Suprapubic skin (tissue), 4 donors: ENCODE data around the gene MYO7A. TPM values are rescaled to one million over a fixed set of nuclear protein-coding genes. Genes with fewer than 3 reads are reported as not detected.

ENCODE experiments used
- DNase-seq, 2 donors: peaks; one replicate each; pipeline ENCODE4 v3.0.0-alpha.2; 2019; ENCODE audit warnings: low spot score in 2 of 2
- H3K27ac ChIP-seq: fragments of 200-600 bp; sonication (generic); one replicate; pipeline ENCODE4 v1.5.1; 2019
- H3K27me3 ChIP-seq: fragments of 200-600 bp; sonication (generic); one replicate; pipeline ENCODE4 v1.5.1; 2019
- H3K36me3 ChIP-seq: fragments of 200-600 bp; sonication (generic); one replicate; pipeline ENCODE4 v1.5.1; 2019
- H3K4me1 ChIP-seq: fragments of 200-600 bp; sonication (generic); one replicate; pipeline ENCODE4 v1.5.1; 2019
- H3K4me3 ChIP-seq: fragments of 200-600 bp; sonication (generic); one replicate; pipeline ENCODE4 v1.5.1; 2019; ENCODE audit warnings: mild to moderate bottlenecking
- H3K9me3 ChIP-seq: fragments of 200-600 bp; sonication (generic); one replicate; pipeline ENCODE4 v1.5.1; 2019
- CTCF ChIP-seq, 2 donors: fragments of 200-600 bp in 1 of 2; fragments of 450-650 bp in 1 of 2; sonication (generic) in 1 of 2; IDR thresholded peaks; one replicate each; pipeline ENCODE4 v1.5.1; 2016 to 2019; ENCODE audit warnings: antibody characterized with exemption in 2 of 2, mild to moderate bottlenecking in 1 of 2, moderate library complexity in 1 of 2
- EP300 ChIP-seq: sonication (generic); formaldehyde crosslinking; IDR thresholded peaks from one replicate; pipeline ENCODE4 v1.6.1; 2017; ENCODE audit warnings: antibody characterized with exemption
- POLR2A ChIP-seq, 2 donors: fragments of 450-650 bp; IDR thresholded peaks; one replicate each; pipeline ENCODE4 v1.6.1; 2017; ENCODE audit warnings: antibody characterized with exemption in 2 of 2, mild to moderate bottlenecking in 2 of 2, moderate library complexity in 2 of 2
- POLR2AphosphoS5 ChIP-seq, 3 donors: sonication (generic); formaldehyde crosslinking; IDR thresholded peaks; one replicate each; pipeline ENCODE4 v1.6.1; 2017; ENCODE audit warnings: antibody characterized with exemption in 3 of 3
- WGBS: methylation state at CpG from one replicate; pipeline ENCODE4 v1.1.5; 2018; 5-methylcytosine and 5-hydroxymethylcytosine counted together
- total RNA-seq, 4 donors: library from RNA; depleted of rRNA; stranded (reverse); fragments of >200 nt; gene quantifications; one replicate each; pipeline ENCODE4 v1.1.0, GENCODE V29; 2016

MYO7A gene
- total RNA-seq, 4 donors from 2014 or later = 0.34 to 2.4 (median 2.0) TPM

DNA sequence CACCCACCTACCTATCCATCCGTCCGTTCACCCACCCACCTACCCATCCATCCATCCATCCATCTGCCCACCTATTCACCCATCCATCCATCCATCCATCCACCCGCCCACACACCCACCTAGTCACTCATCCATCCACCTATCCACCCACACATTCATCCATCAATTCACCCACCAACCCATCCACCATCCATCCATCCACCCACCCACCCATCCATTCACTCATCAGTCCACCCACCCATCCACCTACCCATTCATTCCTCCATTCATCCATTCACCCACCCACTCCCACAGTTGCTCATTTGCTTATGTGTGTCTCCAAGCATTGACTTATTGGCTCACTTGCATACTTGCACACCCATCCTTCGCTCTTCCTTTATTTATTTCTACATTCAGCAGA, 50.1 kb downstream of the MYO7A start:
- no peaks in the 10 kb centered on the region for H3K9me3 ChIP-seq
- H3K4me1 ChIP-seq = no peaks in the 10 kb centered on the region
- DNase-seq = no peak
- 90% methylated on average over 4 of the region's 4 CpGs for WGBS
- TF ChIP-seq POLR2AphosphoS5 (IDR thresholded peaks at IDR 0.05) (no peak), POLR2A (IDR thresholded peaks at IDR 0.05) (no peak), EP300 (no peak), CTCF (IDR thresholded peaks at IDR 0.05) (no peak)
- no peaks in the 10 kb centered on the region for H3K27me3 ChIP-seq
- no peaks in the 10 kb centered on the region for H3K36me3 ChIP-seq
- H3K27ac ChIP-seq = no peak overlapping the region
- H3K4me3 ChIP-seq = no peak overlapping the region

DNA sequence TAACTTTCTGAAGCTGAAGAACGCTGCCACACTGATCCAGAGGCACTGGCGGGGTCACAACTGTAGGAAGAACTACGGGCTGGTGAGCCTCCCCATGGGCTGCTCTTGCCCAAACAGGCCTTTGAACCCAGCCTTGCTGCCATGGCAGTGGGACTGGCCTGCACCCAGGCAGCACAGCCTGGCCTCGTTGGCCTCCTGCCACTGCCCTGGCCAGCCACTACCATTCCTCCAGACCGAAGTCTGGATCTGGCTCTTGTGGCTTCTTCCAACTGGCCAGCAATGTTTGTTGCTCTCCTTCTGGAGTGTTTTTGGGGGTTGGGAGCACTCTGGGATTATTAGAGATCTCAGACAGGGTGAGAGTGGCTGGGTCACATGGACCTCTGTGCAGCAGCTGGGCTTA, 51.0 kb downstream of the MYO7A start:
- H3K4me3 ChIP-seq = no peak overlapping the region
- DNase-seq = no peak
- TF ChIP-seq POLR2AphosphoS5 (IDR thresholded peaks at IDR 0.05) (no peak), POLR2A (IDR thresholded peaks at IDR 0.05) (no peak), CTCF (IDR thresholded peaks at IDR 0.05) (no peak)
- no peaks in the 10 kb centered on the region for H3K27me3 ChIP-seq
- H3K9me3 ChIP-seq = no peaks in the 10 kb centered on the region
- no peaks in the 10 kb centered on the region for H3K4me1 ChIP-seq
- 90% methylated on average over 3 of the region's 5 CpGs for WGBS
- H3K27ac ChIP-seq = no peak overlapping the region
- H3K36me3 ChIP-seq = no peaks in the 10 kb centered on the region

DNA sequence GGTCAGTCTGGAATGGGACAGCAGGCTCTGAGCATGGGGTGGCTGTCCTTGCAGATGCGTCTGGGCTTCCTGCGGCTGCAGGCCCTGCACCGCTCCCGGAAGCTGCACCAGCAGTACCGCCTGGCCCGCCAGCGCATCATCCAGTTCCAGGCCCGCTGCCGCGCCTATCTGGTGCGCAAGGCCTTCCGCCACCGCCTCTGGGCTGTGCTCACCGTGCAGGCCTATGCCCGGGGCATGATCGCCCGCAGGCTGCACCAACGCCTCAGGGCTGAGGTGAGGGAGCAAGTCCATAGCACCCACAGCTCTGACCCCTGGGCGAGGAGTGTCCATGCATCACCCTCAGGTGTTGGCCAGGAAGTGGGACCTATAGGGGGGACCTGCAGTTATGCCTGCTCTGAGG, 51.6 kb downstream of the MYO7A start:
- no peaks in the 10 kb centered on the region for H3K36me3 ChIP-seq
- 100% methylated on average over 4 of the region's 19 CpGs for WGBS
- no peak overlapping the region for H3K4me3 ChIP-seq
- TF ChIP-seq POLR2AphosphoS5 (IDR thresholded peaks at IDR 0.05) (no peak), EP300 (no peak), POLR2A (IDR thresholded peaks at IDR 0.05) (no peak), CTCF (IDR thresholded peaks at IDR 0.05) (no peak)
- no peak overlapping the region for H3K27ac ChIP-seq
- no peaks in the 10 kb centered on the region for H3K9me3 ChIP-seq
- no peaks in the 10 kb centered on the region for H3K4me1 ChIP-seq
- DNase-seq = no peak
- no peaks in the 10 kb centered on the region for H3K27me3 ChIP-seq

GRCh38 chr11:77180346-77180745, 52.3 kb downstream of the MYO7A start:
- no peak overlapping the region for H3K27ac ChIP-seq
- TF ChIP-seq POLR2A (IDR thresholded peaks at IDR 0.05) (no peak), POLR2AphosphoS5 (IDR thresholded peaks at IDR 0.05) (no peak), EP300 (no peak), CTCF (IDR thresholded peaks at IDR 0.05) (no peak)

DNA sequence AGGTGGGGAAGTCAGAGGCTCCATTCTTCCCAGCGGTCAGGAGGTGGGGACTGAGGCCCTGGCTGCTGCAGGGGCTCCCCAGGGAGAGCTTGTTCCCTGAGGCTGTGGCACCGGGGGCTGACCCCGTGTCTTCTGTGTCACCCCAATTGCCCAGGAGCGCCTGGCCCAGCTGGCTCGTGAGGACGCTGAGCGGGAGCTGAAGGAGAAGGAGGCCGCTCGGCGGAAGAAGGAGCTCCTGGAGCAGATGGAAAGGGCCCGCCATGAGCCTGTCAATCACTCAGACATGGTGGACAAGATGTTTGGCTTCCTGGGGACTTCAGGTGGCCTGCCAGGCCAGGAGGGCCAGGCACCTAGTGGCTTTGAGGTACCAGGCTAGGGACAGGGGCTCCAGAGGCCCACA, 53.2 kb downstream of the MYO7A start:
- no peak overlapping the region for H3K4me3 ChIP-seq

More at GRCh38 chr11:77180346-77180745, 52.3 kb downstream of the MYO7A start:
- WGBS = 88% methylated on average over 11 of the region's 11 CpGs
- H3K36me3 ChIP-seq = no peaks in the 10 kb centered on the region
- H3K4me3 ChIP-seq = no peak overlapping the region
- no peak for DNase-seq
- H3K9me3 ChIP-seq = no peaks in the 10 kb centered on the region
- H3K27me3 ChIP-seq = no peaks in the 10 kb centered on the region
- no peaks in the 10 kb centered on the region for H3K4me1 ChIP-seq

More for the DNA sequence above, 53.2 kb downstream of the MYO7A start:
- no peaks in the 10 kb centered on the region for H3K4me1 ChIP-seq
- H3K27me3 ChIP-seq = no peaks in the 10 kb centered on the region
- no peaks in the 10 kb centered on the region for H3K36me3 ChIP-seq
- WGBS = 89% methylated on average over 7 of the region's 11 CpGs
- no peak for DNase-seq
- H3K27ac ChIP-seq = no peak overlapping the region
- TF ChIP-seq CTCF (IDR thresholded peaks at IDR 0.05) (no peak), POLR2AphosphoS5 (IDR thresholded peaks at IDR 0.05) (no peak), EP300 (no peak), POLR2A (IDR thresholded peaks at IDR 0.05) (no peak)
- H3K9me3 ChIP-seq = no peaks in the 10 kb centered on the region
